HG03045 (cell line): ENCODE measurements around the gene CYTH1.
A peak's percentile ranks its signal among the peaks of the same experiment; 100 is the strongest.
"Not testable (repeated sequence)": the region's sequence is repeated elsewhere in the genome, so short reads cannot be mapped to it uniquely, and the experiment has no call there.

Experiments used
- ATAC-seq: cut with Tn5 transposase; IDR thresholded peaks from one replicate; pipeline ENCODE4 v1.9.1; 2021; ENCODE audit warnings: mild to moderate bottlenecking, moderate library complexity; ENCODE audit not compliant: unreplicated experiment

CYTH1 gene

DNA sequence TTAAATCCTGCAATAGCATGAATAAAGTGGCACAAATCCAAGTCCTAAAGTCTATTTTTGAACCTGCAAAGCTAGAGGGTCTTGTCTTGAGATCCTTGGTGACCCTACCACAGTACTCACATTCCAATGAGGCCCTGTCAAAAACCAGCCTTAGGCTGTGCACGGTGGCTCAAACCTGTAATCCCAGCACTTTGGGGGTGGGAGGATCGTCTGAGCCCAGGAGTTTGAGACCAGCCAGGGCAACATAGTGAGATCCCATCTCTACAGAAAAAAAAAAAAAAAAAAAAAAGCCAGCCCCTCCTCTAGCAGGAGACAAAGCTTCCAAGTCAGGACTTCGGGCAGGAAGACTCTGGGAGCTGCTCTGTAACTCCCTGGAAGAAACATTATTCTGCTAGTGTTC, 16.3 kb downstream of the CYTH1 start:
- no peak for ATAC-seq

DNA sequence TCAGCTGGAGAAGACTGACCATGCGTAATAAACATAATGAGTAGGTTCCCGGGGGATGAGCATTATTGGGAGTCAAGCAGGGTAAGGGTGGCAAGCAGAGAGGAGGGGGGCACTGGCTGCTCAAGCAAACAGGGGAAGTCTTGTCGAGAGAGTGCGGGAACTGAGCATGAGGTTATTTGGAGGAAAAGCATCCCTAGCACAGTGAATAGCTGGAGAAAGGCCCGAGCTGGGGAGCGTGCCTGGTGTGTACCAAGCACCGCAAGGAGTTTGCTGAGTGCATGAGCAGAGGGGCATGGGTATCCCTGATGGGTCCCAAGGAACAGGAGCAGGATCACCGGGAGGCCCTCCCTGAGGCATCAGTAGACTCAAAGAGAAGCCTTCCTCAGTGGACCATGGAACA, 17.2 kb downstream of the CYTH1 start:
- ATAC-seq, result no peak

DNA sequence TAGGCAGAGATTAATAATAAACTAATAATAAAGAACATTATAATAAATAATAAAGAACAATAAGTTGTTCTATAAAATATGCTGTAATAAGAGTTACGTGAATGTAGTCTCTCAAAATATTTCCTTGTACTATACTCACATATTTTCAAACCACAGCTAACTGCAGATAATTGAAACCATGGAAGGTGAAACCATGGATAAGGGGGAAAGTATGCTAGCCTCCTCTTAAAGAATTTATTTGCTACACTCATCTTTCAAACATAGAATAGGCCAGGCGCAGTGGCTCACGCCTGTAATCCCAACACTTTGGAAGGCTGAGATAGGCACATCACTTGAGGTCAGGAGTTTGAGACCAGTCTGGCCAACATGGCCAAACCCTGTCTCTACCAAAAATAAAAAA, 18.5 kb downstream of the CYTH1 start:
- no peak for ATAC-seq

DNA sequence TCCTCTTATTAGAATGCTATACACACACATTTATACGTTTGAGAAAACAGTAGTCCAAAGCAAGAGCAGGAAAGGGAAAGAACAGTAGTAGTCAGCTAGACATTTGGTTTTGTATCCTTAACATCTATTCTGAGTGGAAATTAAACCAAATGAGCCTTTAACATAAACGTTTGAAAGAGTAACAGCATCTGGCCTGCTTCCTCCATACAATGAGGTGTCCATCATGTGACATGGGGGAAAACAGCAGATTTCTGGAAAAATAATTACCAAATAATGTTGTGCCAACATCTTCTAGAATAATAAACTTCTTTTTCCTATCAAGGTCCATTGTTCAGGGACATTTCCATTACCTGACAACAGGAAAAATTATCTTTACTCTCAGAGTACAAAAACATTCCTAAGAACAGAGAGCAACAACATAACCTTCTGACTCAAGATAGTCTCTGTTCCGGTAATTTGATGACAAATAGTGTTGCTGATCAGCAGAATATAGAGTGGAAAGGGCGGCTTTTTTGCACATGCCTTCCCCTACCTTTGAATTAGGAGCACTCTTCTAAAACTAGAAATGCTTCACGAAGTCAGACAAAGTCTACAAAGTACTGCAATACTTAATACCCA, 20.2 kb downstream of the CYTH1 start:
- ATAC-seq, result no peak

DNA sequence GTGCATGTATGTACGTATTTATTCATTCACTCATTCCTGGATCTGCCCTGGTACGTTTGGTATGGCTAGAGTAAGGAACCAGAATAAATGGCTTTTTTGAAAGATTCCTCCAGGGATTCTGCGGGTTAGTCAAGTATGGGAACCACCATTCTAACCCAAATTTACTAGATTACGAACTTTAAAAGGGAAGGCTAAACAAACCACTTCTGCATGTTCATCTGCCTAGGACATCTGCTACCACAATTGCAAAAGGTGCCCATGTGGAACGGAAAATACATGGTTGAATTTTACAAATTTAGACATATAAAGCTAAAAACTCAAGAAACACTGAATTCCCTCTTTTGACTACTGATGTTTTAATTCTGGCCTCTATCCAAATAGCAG, 22.1 kb downstream of the CYTH1 start:
- ATAC-seq, result no peak

DNA sequence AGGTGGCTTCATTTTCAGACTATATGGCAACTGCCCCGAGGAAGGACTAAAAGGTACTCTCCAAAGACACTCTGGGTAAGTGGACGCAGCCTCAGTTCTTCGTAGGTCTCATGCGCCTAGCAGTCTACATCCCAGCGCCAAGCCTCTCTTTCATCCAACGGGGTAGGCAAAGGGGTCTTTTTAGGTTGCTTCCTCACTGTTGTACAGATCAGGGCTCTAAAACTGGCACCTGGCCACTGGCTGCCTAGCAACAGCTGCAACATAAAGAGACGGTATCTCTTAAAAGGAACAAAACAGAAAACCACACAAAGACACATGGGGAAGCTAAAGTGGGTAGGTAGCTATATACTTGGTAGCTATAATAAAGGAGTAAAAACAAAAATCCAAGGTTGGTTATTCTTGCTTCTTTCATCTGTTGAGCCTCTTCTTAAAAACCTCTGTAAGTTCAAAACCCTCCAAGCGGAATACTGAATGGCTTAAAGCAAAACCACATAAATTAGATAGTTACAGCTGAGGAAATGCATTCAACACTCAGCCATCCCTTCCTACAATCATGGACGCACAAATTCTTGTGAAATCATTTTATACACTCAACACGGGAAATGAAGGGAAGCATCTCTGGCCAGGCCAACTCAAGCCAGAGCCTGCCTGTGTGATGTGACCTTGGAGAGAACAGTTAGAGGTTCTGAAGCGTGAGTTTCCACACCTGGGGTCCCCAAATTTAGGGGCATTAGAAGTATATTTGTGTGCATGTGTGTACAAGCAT, 22.7 kb downstream of the CYTH1 start:
- no peak for ATAC-seq

DNA sequence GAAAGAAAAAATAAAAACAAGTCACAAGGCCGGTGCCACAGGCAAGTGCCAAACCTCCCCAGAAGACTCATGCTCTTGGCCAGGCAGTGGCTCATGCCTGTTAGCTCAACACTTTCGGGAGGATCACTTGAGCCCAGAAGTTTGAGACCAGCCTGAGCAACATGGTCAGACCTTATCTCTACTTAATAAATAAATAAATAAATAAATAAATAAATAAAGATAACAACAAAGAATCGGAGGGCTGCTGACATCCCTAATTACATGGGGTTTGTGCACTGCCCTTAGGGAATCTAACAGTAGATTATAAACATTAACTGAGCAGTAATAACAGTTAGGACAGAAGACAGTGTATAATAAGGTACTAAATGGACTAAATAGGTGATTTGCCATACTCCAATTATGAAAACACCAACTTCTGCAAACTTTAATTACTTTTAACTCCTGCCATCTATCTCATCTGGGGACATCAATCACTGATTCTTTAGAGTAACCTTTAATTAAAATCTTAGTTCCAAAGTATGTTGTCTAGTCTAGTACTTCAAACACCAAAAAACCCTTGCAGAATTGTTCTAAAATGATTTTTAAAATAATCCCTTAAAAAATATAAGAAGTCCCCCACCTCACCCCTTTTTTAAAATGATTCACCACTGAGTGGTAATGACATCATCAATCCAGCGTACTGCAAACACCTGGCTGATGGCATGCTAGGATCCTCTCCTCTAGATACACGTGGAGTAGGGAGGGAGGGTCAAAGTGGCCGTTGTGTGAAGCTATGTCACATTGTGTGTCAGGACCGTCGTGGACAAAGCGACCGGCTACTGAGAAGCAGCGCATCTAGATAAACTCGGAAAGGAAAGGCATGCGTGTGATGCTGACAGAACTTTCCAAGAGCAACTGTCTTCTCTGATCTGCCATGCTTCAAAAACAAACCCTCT, 28.5 kb downstream of the CYTH1 start:
- no peak for ATAC-seq

DNA sequence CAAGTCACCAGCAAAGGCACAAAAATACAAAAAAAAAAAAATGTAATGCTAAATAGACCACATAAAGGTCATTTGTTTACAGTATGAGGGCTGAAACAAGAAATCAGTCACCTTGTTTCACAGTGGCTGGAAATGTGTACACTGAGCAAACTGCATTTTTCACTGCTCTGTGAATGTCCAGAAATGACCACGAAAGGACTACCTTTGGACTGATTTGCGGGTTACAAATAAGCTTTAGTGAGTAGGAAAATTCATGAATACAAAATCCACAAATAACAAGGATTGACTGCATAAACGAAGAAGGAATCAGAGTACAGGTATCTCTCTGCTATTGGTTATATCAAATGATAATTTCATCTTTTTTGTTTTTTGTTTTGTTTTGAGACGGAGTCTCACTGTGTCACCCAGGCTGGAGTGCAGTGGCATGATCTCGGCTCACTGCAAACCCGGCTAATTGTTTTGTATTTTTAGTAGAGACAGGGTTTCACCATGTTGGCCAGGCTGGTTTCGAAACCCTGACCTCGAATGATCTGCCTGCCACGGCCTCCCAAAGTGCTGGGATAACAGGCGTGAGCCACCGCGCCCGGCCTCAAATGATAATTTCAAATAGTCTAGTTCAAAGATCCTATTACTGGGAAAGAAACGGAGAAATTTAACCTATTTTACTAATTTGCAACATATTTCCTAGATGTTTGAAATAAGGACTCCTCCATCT, 30.5 kb downstream of the CYTH1 start:
- ATAC-seq, result no peak

DNA sequence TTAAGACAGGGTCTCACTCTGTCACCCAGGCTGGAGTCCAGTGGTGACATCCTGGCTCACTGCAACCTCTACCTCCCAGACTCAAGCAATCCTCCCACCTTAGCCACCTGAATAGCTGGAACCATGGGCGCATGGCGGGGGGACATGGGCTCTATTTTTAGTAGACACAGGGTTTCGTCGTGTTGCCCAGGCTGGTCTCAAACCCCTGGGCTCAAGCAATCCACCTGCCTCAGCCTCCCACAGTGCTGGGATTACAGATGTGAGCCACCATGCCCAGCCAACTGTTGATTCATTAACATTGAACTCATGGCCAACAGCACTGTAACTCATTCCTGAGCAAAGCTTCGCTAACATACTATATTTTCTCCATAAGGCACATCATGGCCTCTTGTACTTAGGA, 31.1 kb downstream of the CYTH1 start:
- ATAC-seq, result not testable (repeated sequence)

DNA sequence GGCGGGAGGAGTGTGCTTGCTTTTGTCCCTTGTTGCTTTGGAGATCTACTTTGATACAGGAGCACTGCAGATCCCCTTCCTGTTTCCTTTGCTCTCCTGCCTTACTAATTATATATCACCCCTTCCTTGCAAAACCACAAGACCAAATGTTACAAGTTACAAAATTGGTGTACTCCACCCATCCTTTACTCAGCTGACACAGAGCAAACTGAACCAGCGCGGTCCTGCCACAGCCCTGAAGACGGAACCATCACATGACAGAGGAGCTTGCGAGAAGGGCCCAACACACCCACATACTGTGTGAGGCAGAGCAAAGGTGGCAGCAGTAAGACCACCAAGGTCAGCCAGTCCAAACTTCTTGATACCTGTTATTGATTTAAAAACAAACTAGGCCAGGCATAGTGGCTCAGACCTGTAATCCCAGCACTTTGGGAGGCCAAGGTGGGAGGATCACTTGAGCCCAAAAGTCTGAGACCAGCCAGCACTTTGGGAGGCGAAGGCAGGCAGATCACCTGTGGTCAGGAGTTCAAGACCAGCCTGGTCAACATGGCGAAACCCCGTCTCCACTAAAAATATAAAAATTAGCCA, 33.2 kb downstream of the CYTH1 start:
- peak; percentile 44 for ATAC-seq

DNA sequence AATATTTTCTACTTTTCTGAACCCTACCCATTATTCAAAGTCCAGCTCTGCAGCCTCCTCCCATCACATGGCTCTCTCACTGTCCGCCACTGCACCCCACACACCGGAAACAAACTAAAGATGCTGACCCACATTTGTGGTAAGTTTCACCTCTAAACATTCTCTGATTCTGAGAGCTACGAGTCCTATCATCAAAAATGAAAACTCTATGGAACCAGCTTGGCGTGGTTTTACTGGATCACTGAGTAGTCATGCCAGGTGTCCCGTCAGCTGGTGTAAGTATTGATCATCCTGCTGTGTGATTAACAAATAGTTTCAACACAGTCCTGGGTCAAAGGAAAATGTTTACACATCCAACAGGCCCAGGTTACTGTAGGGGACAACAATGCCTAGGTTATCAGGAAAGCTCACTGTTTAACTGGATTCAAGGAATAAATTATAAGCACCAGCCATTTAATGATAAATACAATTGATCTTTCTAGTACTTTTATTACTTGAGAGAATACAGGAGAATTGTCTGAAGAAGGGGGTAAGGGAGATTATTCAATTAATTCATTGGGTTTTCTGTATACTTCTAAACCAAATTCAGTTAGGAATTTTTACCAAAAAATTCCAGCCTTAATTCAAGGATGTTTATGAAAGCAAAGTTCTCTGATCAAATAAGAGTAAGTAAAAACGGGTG, 33.9 kb downstream of the CYTH1 start:
- ATAC-seq, result no peak

DNA sequence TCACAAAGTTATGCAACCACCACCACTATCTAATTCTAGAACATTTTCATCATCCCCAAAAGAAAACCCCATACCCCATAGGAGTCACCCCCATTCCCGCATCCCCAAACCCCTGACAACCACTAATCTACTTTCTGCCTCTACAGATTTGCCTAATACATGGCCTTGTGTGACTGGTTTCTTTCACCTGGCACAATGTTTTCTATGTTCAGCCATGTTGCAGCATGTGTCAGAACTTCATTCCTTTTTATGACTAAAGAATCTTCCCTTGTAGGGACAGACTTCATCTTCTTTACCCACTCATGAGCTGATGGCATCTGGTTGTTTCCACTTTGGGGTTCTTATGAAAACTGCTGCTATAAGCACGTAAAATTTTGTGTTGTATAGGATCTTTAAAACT, 34.6 kb downstream of the CYTH1 start:
- ATAC-seq, result no peak

DNA sequence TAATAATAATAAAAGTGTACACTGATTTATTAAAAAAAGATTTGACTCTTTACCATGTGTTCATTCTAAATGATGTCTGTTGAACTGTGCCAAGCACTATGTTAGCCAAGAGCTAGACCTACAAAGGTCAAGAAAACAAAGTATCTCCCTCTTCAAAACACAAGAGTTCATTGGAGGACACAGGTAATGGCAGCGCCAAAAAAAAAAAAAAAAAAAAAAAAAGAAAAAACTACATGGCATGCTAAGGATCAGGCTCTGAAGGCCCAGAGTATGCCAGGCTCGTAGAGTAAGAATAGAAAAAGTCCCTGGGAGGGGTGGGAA, 35.2 kb downstream of the CYTH1 start:
- no peak for ATAC-seq

DNA sequence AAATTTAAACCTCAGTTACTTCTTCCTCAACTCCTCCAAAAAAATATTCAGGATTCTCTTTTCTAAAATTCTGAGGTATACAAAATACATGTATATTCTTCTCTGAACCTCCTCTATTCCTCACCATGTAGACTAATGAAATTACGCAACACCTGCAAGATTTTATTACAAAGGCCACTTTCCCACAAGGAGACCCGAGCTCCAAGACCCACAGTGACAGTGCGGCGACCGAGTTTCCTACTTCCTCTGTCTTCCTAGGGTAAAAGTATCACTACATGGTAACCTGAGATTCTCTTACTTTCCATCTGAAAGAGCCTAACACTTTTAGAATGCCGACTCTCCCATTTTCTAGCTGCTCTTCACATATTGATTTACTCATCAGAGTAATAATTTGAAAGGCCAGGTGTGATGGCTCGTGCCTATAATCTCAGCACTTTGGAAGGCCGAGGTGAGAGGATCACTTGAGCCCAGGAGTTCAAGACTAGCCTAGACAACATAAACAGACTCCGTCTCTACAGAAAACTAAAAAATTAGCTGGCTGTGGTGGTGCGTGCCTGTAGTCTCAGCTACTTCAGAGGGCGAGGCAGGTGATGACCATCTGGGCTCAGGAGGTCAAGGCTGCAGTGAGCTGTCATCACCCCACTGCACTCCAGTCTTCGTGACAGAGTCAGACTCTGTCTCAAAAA, 35.7 kb downstream of the CYTH1 start:
- no peak for ATAC-seq

DNA sequence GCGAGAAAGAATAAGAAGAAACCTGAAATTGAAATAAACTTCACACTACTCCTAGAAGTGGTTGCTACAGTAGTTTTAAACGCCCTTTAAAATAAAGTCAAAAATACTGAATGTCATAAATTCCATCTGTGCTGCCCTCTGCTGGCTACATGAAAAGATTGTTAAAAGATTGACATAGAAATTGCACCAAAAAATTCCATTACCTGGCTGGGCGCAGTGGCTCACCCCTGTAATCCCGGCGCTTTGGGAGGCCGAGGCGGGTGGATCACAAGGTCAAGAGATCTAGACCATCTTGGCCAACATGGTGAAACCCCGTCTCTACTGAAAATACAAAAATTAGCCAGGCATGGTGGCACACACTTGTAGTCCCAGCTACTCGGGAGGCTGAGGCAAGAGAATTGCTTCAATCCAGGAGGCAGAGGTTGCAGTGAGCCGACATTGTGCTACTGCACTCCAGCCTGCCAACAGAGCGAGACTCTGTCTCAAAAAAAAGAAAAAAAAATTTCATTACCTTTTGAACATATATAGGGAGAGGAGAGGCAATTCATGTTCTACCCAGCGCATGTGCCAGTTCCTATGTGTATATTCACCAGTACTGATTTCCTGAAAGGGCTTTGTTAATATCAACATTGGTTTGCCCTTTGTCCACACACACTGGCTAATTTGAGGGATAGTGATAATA, 36.5 kb downstream of the CYTH1 start:
- no peak for ATAC-seq

DNA sequence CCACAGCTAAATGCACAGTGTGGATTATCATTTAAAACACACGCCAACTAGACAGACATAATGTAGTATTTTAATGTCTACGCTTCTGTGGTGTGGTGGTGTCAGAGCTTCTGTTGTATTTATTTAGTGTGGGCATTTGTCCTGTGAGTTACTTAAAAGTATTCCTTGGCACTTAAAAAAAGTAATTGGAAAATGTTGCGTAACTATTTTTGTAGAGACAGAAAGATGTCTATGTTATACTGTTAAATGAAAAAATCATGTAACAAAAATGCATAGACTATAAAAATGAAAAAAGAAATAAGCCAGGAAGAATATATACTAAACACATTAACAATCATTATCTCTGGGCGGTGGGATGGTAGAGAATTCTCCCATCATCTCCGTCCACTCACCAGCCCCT, 39.2 kb downstream of the CYTH1 start:
- no peak for ATAC-seq

DNA sequence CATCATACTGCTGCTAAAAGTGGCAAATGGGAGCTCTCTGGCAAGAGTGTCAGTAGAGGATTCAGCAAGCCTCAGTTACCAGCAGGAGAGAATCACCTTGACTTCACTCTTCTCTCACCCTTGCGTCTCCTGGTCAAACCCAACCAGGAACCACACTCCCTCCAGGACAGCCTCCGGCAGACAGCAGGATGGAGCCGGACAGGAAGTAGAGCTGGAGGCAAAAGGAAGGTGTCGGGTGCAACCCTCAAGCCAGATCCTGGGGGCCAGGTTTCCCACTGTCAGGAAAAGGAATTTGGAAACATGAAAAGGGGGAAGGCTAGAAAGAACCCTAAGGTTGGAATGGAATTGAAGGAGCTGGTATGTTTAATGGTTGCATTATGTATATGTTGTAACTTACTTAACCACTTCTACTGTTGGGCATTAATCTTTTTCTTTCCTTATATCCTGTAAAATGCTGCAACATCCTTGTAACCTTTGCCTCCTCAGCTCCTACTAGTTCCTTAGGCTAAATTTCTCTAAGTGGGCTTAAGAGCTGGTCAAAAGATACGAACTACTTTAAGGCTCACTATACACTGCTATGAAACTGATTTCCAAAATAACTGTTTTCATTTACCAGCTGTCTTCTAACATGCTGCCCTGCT, 40.3 kb downstream of the CYTH1 start:
- ATAC-seq, result no peak

DNA sequence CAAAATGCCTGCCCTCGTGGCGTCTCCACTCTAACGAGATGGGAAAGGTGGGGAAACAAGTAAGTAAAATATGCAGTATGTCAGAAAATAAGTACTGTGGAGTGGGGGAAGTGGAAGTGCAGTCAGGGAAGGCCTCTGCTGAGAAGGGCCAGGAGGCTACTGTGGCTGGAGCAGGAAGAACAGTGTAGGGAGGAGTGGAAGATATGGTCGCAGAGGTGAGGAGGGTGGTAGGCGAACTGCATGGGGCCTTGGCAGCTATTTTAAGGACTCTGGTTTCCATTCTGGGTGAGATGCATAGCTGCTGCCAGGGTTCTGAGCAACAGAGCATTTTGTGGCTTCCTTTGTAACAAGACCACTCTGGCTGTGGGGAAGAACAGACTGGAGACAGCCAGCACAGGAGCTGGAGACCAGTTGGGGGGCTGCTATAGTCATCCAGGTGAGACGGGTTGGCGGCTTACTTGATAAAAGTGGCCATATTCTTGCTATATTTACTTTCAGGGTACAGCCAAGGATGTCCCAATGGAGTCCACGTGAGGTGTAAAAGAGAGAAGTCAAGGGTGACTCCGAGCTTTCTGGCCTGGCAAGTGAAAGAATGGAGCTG, 42.6 kb downstream of the CYTH1 start:
- ATAC-seq, result no peak
